Stomach (tissue), 4 donors: ENCODE data around the gene FAT2.

Experiments
- CTCF ChIP-seq, 7 experiments: fragments of 450-650 bp in 4 of 7; fragments of 200-600 bp in 3 of 7; sonication (generic) in 3 of 7; IDR thresholded peaks; one replicate each; pipeline ENCODE4 v1.5.1; 2016 to 2019; ENCODE audit warnings: antibody characterized with exemption in 7 of 7, control low read depth in 2 of 7, mild to moderate bottlenecking in 1 of 7
- EP300 ChIP-seq: sonication (generic); formaldehyde crosslinking; IDR thresholded peaks from one replicate; pipeline ENCODE4 v1.6.1; 2017; ENCODE audit warnings: antibody characterized with exemption
- POLR2A ChIP-seq, 4 donors: fragments of 450-650 bp; IDR thresholded peaks; one replicate each; pipeline ENCODE4 v1.6.1; 2016; ENCODE audit warnings: antibody characterized with exemption in 4 of 4, control low read depth in 2 of 4, mild to moderate bottlenecking in 1 of 4, moderate library complexity in 1 of 4

GRCh38 chr5:151572657-151573368 lies 18.3 kb downstream of the FAT2 start:
- TF ChIP-seq CTCF (IDR thresholded peaks at IDR 0.05) (no peak), POLR2A (IDR thresholded peaks at IDR 0.05) (no peak), EP300 (no peak)
